Neural progenitor cell (in vitro differentiated cells): ENCODE data around the gene PTPRG. TPM values are rescaled to one million over a fixed set of nuclear protein-coding genes. Genes with fewer than 3 reads are reported as not detected.

ENCODE experiments used
- DNase-seq: peaks from one replicate; pipeline ENCODE4 v3.0.0-alpha.2; 2016; ENCODE audit warnings: low spot score
- H2AFZ ChIP-seq: fragments of 200-600 bp; sonication (generic); replicated peaks from 2 replicates; pipeline ENCODE4 v1.6.1; 2016; ENCODE audit warnings: antibody characterized with exemption
- H3F3A ChIP-seq: fragments of 200-600 bp; sonication (generic); 2 replicates; pipeline ENCODE4 v1.6.1; 2016; ENCODE audit warnings: antibody characterized with exemption, low read depth
- H3K27ac ChIP-seq: fragments of 200-600 bp; sonication (generic); 2 replicates; pipeline ENCODE4 v1.5.1; 2016; ENCODE audit warnings: mild to moderate bottlenecking
- H3K27me3 ChIP-seq: fragments of 200-600 bp; sonication (generic); 2 replicates; pipeline ENCODE4 v1.6.1; 2016; ENCODE audit warnings: mild to moderate bottlenecking, moderate library complexity
- H3K36me3 ChIP-seq: fragments of 200-600 bp; sonication (generic); 2 replicates; pipeline ENCODE4 v1.5.1; 2016
- H3K4me1 ChIP-seq: fragments of 200-600 bp; sonication (generic); 2 replicates; pipeline ENCODE4 v1.6.1; 2016; ENCODE audit warnings: mixed run types
- H3K4me2 ChIP-seq: fragments of 200-600 bp; sonication (generic); 2 replicates; pipeline ENCODE4 v1.6.1; 2016
- H3K4me3 ChIP-seq: fragments of 200-600 bp; sonication (generic); 2 replicates; pipeline ENCODE4 v1.5.1; 2016
- H3K79me2 ChIP-seq: fragments of 200-600 bp; sonication (generic); 2 replicates; pipeline ENCODE4 v1.6.1; 2016; ENCODE audit warnings: low read depth
- H3K9ac ChIP-seq: fragments of 200-600 bp; sonication (generic); 2 replicates; pipeline ENCODE4 v1.6.1; 2016
- H3K9me3 ChIP-seq: fragments of 200-600 bp; sonication (generic); 2 replicates; pipeline ENCODE4 v1.5.1; 2016; ENCODE audit warnings: low read depth
- H4K20me1 ChIP-seq: fragments of 200-600 bp; sonication (generic); 2 replicates; pipeline ENCODE4 v1.6.1; 2016; ENCODE audit warnings: low read depth
- H3K27ac Mint-ChIP-seq: 3 replicates; pipeline ENCODE4 v1.8.0; 2021; ENCODE audit warnings: mixed read lengths
- H3K27me3 Mint-ChIP-seq: 2 replicates; pipeline ENCODE4 v1.8.0; 2022; ENCODE audit warnings: low read depth, mild to moderate bottlenecking, inconsistent platforms, moderate library complexity, mixed read lengths; ENCODE audit not compliant: insufficient read depth
- H3K36me3 Mint-ChIP-seq: 3 replicates; pipeline ENCODE4 v1.8.0; 2021; ENCODE audit warnings: mixed read lengths
- H3K4me1 Mint-ChIP-seq: 3 replicates; pipeline ENCODE4 v1.8.0; 2021; ENCODE audit warnings: mixed read lengths
- H3K4me3 Mint-ChIP-seq: 3 replicates; pipeline ENCODE4 v1.8.0; 2021; ENCODE audit warnings: mild to moderate bottlenecking, moderate library complexity, mixed read lengths
- H3K9me3 Mint-ChIP-seq: 3 replicates; pipeline ENCODE4 v1.8.0; 2020; ENCODE audit warnings: mixed read lengths
- CTCF ChIP-seq: fragments of 200-600 bp; sonication (generic); IDR thresholded peaks from 2 replicates; pipeline ENCODE4 v1.5.1; 2017; ENCODE audit warnings: antibody characterized with exemption, mild to moderate bottlenecking
- EZH2 ChIP-seq: fragments of 200-600 bp; sonication (generic); IDR thresholded peaks from 2 replicates; pipeline ENCODE4 v1.6.1; 2017; ENCODE audit warnings: antibody characterized with exemption, mild to moderate bottlenecking, moderate library complexity
- EZH2phosphoT487 ChIP-seq: fragments of 200-600 bp; sonication (generic); IDR thresholded peaks from 2 replicates; pipeline ENCODE4 v1.6.1; 2017; ENCODE audit warnings: antibody characterized with exemption
- total RNA-seq: library from RNA; depleted of rRNA; stranded (reverse); fragments of >200 nt; gene quantifications from 2 replicates; pipeline ENCODE4 v1.2.3, GENCODE V29; 2015; ENCODE audit warnings: low replicate concordance

Gene PTPRG
- total RNA-seq, 1 donor from 2014 or later: 65.3 TPM

- Histone ChIP-seq H3F3A (no peaks in the 10 kb centered on the region), H3K4me2 (no peak overlapping the region), H3K27me3 (no peaks in the 10 kb centered on the region), H3K9ac (no peak overlapping the region), H4K20me1 (peaks cover 41% of the 10 kb centered on the region), H3K79me2 (peaks cover 75% of the 10 kb centered on the region), H3K9me3 (no peaks in the 10 kb centered on the region), H3K36me3 (no peaks in the 10 kb centered on the region), H3K4me1 (peaks cover 26% of the 10 kb centered on the region), H2AFZ (no peak overlapping the region), H3K27ac (no peak overlapping the region), H3K4me3 (no peak overlapping the region)
- no peak for DNase-seq
- no peaks in the 10 kb centered on the region for H3K36me3 Mint-ChIP-seq
- H3K4me1 Mint-ChIP-seq: peaks cover 17% of the 10 kb centered on the region
- H3K4me3 Mint-ChIP-seq: no peak overlapping the region
- no peaks in the 10 kb centered on the region for H3K27me3 Mint-ChIP-seq
- no peaks in the 10 kb centered on the region for H3K9me3 Mint-ChIP-seq
- no peak overlapping the region for H3K27ac Mint-ChIP-seq
- no peak for TF ChIP-seq EZH2phosphoT487
- no peak for TF ChIP-seq CTCF
- TF ChIP-seq EZH2: no peak
Observed at GRCh38 chr3:61847784-61848462, 286.6 kb downstream of the PTPRG start.

- H4K20me1 ChIP-seq: peaks cover 50% of the 10 kb centered on the region
- no peak overlapping the region for H3K4me2 ChIP-seq
- H2AFZ ChIP-seq: no peak overlapping the region
- Mint-ChIP-seq H3K27me3 (no peaks in the 10 kb centered on the region), H3K4me1 (peaks cover 24% of the 10 kb centered on the region), H3K27ac (no peak overlapping the region), H3K9me3 (no peaks in the 10 kb centered on the region), H3K36me3 (no peaks in the 10 kb centered on the region), H3K4me3 (no peak overlapping the region)
- no peaks in the 10 kb centered on the region for H3K36me3 ChIP-seq
- no peaks in the 10 kb centered on the region for H3K27me3 ChIP-seq
- DNase-seq: no peak
- H3K9me3 ChIP-seq: no peaks in the 10 kb centered on the region
- TF ChIP-seq CTCF (no peak), EZH2 (no peak), EZH2phosphoT487 (no peak)
- H3F3A ChIP-seq: no peaks in the 10 kb centered on the region
- H3K4me1 ChIP-seq: peaks cover 36% of the 10 kb centered on the region
- H3K4me3 ChIP-seq: no peak overlapping the region
- H3K79me2 ChIP-seq: peaks cover 78% of the 10 kb centered on the region
- no peak overlapping the region for H3K9ac ChIP-seq
- no peak overlapping the region for H3K27ac ChIP-seq
Observed at GRCh38 chr3:61848885-61849284, 287.5 kb downstream of the PTPRG start.

GRCh38 chr3:61853912-61854311 is 292.5 kb downstream of the PTPRG start:
- H3K27ac Mint-ChIP-seq: no peak overlapping the region
- Histone ChIP-seq H2AFZ (no peak overlapping the region), H3K9me3 (no peaks in the 10 kb centered on the region), H3K27ac (no peak overlapping the region), H3K27me3 (no peaks in the 10 kb centered on the region), H4K20me1 (peaks cover 33% of the 10 kb centered on the region), H3F3A (no peaks in the 10 kb centered on the region), H3K4me3 (no peak overlapping the region), H3K9ac (no peak overlapping the region), H3K4me1 (peaks cover 21% of the 10 kb centered on the region), H3K36me3 (no peaks in the 10 kb centered on the region), H3K4me2 (peak overlapping the region; percentile 36), H3K79me2 (peaks cover 88% of the 10 kb centered on the region)
- peaks cover 13% of the 10 kb centered on the region for H3K4me1 Mint-ChIP-seq
- H3K36me3 Mint-ChIP-seq: no peaks in the 10 kb centered on the region
- no peaks in the 10 kb centered on the region for H3K27me3 Mint-ChIP-seq
- DNase-seq: peak; percentile 28
- H3K9me3 Mint-ChIP-seq: no peaks in the 10 kb centered on the region
- no peak for TF ChIP-seq EZH2phosphoT487
- TF ChIP-seq CTCF: no peak
- no peak for TF ChIP-seq EZH2
- H3K4me3 Mint-ChIP-seq: no peak overlapping the region
